ENCODE data around the gene TLE4.

The TLE4 gene

GRCh38 chr9:79695531-79696175, 123.9 kb downstream of the TLE4 start:
- Histone ChIP-seq H3K27ac (replicated peaks) (no peak overlapping the region), H3K4me3 (replicated peaks; ENCODE audit: insufficient read depth, low read length) (no peak overlapping the region), H3K27me3 (ENCODE audit: insufficient read depth, poor library complexity, severe bottlenecking) (no peaks in the 10 kb centered on the region)
- TF ChIP-seq GABPA (IDR thresholded peaks at IDR 0.05; ENCODE audit: low read depth) (no peak), SPI1 (IDR thresholded peaks at IDR 0.05; ENCODE audit: borderline replicate concordance, low read depth) (no peak)
- TF ChIP-seq, protein P1, sequence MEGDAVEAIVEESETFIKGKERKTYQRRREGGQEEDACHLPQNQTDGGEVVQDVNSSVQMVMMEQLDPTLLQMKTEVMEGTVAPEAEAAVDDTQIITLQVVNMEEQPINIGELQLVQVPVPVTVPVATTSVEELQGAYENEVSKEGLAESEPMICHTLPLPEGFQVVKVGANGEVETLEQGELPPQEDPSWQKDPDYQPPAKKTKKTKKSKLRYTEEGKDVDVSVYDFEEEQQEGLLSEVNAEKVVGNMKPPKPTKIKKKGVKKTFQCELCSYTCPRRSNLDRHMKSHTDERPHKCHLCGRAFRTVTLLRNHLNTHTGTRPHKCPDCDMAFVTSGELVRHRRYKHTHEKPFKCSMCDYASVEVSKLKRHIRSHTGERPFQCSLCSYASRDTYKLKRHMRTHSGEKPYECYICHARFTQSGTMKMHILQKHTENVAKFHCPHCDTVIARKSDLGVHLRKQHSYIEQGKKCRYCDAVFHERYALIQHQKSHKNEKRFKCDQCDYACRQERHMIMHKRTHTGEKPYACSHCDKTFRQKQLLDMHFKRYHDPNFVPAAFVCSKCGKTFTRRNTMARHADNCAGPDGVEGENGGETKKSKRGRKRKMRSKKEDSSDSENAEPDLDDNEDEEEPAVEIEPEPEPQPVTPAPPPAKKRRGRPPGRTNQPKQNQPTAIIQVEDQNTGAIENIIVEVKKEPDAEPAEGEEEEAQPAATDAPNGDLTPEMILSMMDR (IDR thresholded peaks at IDR 0.05; ENCODE audit: insufficient read depth, low read length) = no peak
- TF ChIP-seq, protein P2, sequence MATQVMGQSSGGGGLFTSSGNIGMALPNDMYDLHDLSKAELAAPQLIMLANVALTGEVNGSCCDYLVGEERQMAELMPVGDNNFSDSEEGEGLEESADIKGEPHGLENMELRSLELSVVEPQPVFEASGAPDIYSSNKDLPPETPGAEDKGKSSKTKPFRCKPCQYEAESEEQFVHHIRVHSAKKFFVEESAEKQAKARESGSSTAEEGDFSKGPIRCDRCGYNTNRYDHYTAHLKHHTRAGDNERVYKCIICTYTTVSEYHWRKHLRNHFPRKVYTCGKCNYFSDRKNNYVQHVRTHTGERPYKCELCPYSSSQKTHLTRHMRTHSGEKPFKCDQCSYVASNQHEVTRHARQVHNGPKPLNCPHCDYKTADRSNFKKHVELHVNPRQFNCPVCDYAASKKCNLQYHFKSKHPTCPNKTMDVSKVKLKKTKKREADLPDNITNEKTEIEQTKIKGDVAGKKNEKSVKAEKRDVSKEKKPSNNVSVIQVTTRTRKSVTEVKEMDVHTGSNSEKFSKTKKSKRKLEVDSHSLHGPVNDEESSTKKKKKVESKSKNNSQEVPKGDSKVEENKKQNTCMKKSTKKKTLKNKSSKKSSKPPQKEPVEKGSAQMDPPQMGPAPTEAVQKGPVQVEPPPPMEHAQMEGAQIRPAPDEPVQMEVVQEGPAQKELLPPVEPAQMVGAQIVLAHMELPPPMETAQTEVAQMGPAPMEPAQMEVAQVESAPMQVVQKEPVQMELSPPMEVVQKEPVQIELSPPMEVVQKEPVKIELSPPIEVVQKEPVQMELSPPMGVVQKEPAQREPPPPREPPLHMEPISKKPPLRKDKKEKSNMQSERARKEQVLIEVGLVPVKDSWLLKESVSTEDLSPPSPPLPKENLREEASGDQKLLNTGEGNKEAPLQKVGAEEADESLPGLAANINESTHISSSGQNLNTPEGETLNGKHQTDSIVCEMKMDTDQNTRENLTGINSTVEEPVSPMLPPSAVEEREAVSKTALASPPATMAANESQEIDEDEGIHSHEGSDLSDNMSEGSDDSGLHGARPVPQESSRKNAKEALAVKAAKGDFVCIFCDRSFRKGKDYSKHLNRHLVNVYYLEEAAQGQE (IDR thresholded peaks at IDR 0.05; ENCODE audit: insufficient replicate concordance, low read depth) = no peak
- DNase-seq (ENCODE audit: low read depth in 1 of 2, low spot score in 1 of 2) = no peak

DNA sequence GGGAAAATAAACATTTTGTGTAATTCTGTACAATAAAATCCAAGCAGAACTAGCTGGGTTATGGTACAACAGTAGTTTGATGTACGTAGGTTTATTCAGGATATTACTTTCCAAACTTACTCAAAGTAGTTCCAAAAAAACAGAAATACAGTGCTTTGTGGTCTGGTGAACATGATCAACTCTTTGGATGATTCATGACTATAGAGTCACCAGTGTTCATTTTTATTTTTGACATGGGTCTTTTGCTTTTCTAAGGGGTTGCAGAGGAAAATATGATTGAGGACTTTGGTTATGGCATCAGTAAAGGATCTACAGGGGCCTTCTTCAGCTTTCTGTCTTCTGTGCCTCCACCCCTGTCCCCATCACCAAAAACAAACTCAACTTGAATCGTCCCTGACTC, 127.2 kb downstream of the TLE4 start:
- DNase-seq (ENCODE audit: low read depth in 1 of 2, low spot score in 1 of 2) = no peak
- no peaks in the 10 kb centered on the region for H3K27me3 ChIP-seq (ENCODE audit: insufficient read depth, poor library complexity, severe bottlenecking)
- TF ChIP-seq GABPA (IDR thresholded peaks at IDR 0.05; ENCODE audit: low read depth) (no peak), POLR2AphosphoS5 (IDR thresholded peaks at IDR 0.05; ENCODE audit: low read depth) (no peak)
- TF ChIP-seq, protein P2 (IDR thresholded peaks at IDR 0.05; ENCODE audit: insufficient replicate concordance, low read depth) = no peak
- TF ChIP-seq, protein P1 (IDR thresholded peaks at IDR 0.05; ENCODE audit: insufficient read depth, low read length) = no peak
- H3K27ac ChIP-seq (replicated peaks) = no peak overlapping the region
- H3K4me3 ChIP-seq (replicated peaks; ENCODE audit: insufficient read depth, low read length) = no peak overlapping the region

GRCh38 chr9:79699479-79699878, 127.7 kb downstream of the TLE4 start:
- TF ChIP-seq, protein P2 (IDR thresholded peaks at IDR 0.05; ENCODE audit: insufficient replicate concordance, low read depth) = no peak
- TF ChIP-seq, protein P1 (IDR thresholded peaks at IDR 0.05; ENCODE audit: insufficient read depth, low read length) = no peak
- no peak for TF ChIP-seq SPI1 (IDR thresholded peaks at IDR 0.05; ENCODE audit: borderline replicate concordance, low read depth)
- no peak for TF ChIP-seq GABPA (IDR thresholded peaks at IDR 0.05; ENCODE audit: low read depth)
- no peak for TF ChIP-seq POLR2AphosphoS5 (IDR thresholded peaks at IDR 0.05; ENCODE audit: low read depth)
- no peak overlapping the region for H3K4me3 ChIP-seq (replicated peaks; ENCODE audit: insufficient read depth, low read length)
- H3K27ac ChIP-seq (replicated peaks) = no peak overlapping the region
- DNase-seq (ENCODE audit: low read depth in 1 of 2, low spot score in 1 of 2) = no peak
- H3K27me3 ChIP-seq (ENCODE audit: insufficient read depth, poor library complexity, severe bottlenecking) = no peaks in the 10 kb centered on the region

Data from HL-60 (cell line).